ENCODE data around the gene ANAPC16.

Gene ANAPC16

DNA sequence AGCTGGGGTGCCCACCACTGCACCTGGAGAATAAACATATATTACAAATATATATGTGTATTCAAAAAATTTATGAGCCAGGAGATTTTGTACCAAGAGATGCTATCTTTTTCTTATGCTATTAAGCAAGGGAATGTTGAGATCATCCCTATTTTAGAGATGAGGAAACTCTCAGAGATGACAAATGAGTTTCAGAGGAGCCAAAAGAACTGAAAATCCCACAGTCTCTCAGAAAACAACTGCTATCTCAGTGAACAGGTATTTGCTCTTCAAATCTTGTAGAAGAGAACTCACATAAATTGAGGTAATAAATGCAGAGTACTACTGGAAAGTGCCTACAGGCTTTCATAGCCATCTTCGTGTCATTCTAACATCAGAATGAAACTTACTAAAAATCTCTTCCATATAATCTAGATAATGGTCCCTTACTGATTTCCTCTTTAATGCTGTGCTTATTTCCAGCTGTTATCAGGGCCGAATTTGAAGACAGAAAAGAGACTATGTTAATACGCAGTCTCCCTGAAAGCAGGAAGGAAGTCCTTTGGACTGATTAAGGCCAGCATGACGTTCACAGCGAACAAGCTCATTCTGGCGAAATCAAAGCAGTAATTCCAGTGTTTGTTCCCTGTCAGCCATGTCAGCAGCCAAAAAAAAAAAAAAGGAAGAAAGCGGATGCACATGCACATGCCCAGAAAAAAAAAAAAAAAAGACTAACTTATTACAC lies 29.4 kb upstream of the ANAPC16 start:
- no peak for DNase-seq (ENCODE audit: low read depth)
- TF ChIP-seq, protein P1, sequence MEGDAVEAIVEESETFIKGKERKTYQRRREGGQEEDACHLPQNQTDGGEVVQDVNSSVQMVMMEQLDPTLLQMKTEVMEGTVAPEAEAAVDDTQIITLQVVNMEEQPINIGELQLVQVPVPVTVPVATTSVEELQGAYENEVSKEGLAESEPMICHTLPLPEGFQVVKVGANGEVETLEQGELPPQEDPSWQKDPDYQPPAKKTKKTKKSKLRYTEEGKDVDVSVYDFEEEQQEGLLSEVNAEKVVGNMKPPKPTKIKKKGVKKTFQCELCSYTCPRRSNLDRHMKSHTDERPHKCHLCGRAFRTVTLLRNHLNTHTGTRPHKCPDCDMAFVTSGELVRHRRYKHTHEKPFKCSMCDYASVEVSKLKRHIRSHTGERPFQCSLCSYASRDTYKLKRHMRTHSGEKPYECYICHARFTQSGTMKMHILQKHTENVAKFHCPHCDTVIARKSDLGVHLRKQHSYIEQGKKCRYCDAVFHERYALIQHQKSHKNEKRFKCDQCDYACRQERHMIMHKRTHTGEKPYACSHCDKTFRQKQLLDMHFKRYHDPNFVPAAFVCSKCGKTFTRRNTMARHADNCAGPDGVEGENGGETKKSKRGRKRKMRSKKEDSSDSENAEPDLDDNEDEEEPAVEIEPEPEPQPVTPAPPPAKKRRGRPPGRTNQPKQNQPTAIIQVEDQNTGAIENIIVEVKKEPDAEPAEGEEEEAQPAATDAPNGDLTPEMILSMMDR (IDR thresholded peaks at IDR 0.05; ENCODE audit: insufficient read depth, low read depth, low read length, missing control alignments) = no peak
- no peak overlapping the region for H3K4me3 ChIP-seq (ENCODE audit: low read depth, low read length)

DNA sequence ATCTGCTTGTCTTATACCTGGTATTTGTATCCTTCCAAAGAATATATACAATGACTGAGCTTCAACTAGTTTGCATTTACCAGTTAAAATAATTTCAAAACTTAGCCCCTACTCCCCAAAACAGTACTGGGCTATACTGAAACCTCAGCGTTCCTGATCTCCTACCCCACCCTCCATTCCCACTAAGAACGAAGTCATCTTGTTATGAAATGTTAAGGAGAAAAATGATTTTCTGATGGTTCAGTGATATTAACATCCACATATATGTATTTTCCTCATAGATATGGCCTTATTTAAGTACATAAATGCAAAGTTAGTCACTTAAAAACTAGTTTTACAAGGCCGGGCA lies 28.9 kb upstream of the ANAPC16 start:
- no peak overlapping the region for H3K4me3 ChIP-seq (ENCODE audit: low read depth, low read length)

DNA sequence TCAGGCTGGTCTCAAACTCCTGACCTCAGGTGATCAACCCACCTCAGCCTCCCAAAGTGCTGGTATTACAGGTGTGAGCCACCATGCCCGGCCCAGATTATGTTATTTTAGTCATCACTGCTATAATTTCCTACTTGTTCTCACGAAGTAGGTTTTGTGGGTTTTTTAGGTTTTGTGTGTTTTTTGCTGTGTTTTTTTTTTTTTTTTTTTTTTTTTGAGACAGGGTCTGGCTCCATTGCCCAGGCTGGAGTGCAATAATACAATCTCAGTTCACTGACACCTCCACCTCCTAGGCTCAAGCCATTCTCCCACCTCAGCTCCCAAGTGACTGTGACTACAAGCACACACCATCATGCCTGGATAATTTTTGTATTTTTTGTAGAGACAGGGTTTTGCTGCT lies 20.9 kb upstream of the ANAPC16 start:
- TF ChIP-seq, protein P1 (IDR thresholded peaks at IDR 0.05; ENCODE audit: insufficient read depth, low read depth, low read length, missing control alignments) = no peak
- no peak for DNase-seq (ENCODE audit: low read depth)

More for the DNA sequence above, 28.9 kb upstream of the ANAPC16 start:
- DNase-seq (ENCODE audit: low read depth) = no peak
- TF ChIP-seq, protein P1 (IDR thresholded peaks at IDR 0.05; ENCODE audit: insufficient read depth, low read depth, low read length, missing control alignments) = no peak

DNA sequence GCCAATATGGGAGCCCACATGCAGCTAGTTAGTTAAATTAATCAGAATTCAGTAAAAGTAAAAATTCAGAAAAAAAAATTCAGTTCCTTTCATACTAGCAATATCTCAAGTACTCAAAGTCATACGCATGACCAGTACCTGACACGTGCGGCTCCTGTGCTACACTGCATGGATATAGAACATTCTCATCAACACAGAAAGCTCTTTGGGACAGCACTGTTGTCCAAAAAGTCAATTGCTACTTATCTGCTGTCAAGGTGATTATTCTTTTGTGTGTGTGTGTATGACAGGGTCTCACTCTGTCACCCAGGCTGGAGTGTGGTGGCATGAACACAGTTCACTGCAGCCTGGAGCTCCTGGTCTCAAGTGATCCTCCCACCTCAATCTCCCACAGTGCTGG lies 14.9 kb upstream of the ANAPC16 start:
- H3K4me3 ChIP-seq (ENCODE audit: low read depth, low read length) = no peak overlapping the region
- no peak for DNase-seq (ENCODE audit: low read depth)
- TF ChIP-seq, protein P1 (IDR thresholded peaks at IDR 0.05; ENCODE audit: insufficient read depth, low read depth, low read length, missing control alignments) = no peak

More for the DNA sequence above, 20.9 kb upstream of the ANAPC16 start:
- H3K4me3 ChIP-seq (ENCODE audit: low read depth, low read length) = no peak overlapping the region

DNA sequence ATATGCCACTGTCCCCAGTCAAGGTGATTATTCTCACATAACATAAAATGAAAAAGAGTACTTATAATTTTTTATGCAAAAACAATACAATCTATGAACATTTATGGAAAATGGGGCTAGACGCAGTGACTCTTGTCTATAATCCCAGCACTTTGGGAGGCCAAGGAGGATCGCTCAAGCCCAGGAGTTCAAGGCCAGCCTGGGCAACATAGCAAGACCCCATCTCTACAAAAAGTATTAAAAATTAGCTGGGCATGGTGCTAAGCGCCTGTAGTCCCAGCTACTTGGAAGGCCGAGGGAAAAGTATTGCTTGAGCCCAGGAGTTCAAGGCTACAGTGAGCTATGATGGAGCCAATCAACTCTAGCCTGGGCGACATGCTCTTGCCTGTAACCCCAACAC lies 14.5 kb upstream of the ANAPC16 start:
- no peak overlapping the region for H3K4me3 ChIP-seq (ENCODE audit: low read depth, low read length)
- no peak for DNase-seq (ENCODE audit: low read depth)
- TF ChIP-seq, protein P1 (IDR thresholded peaks at IDR 0.05; ENCODE audit: insufficient read depth, low read depth, low read length, missing control alignments) = no peak

DNA sequence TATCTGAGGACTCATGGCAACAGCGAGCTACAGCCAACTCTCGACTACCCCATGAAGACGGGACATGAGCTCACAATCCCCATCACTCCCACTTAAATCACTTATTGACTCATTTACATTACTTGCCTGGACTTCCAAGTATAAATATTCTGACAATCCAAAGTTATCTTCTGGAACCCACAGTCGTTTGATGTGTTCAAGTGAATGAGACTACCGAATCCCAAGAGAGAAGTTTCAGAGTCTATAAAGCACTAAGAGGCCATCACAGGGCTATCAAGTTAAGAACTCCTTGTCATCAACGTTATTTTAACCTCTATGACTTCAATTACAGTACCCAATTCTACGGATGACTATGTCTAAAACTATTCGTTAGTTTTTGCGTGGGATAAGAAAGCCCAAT lies 11.5 kb upstream of the ANAPC16 start:
- no peak for DNase-seq (ENCODE audit: low read depth)
- TF ChIP-seq, protein P1 (IDR thresholded peaks at IDR 0.05; ENCODE audit: insufficient read depth, low read depth, low read length, missing control alignments) = no peak
- no peak overlapping the region for H3K4me3 ChIP-seq (ENCODE audit: low read depth, low read length)

DNA sequence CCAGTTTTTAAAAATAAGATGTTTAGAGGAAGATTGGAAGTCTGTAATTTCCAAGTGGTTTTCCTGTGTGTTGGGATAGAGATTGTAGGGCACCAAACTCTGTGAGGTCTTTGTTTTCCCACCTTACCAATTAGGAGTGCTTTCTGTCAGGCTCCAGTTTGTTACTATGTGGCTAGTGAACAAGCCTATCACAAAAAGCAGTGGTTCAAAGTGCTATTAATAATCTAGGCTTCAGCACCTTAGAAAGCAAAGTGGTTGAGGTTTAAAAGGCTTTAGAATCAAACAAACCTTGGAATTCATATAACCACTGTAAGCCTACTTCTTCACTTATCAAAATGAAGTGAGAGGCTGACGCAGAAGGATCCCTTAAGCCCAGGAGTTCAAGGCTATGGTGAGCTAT lies 11.1 kb upstream of the ANAPC16 start:
- H3K4me3 ChIP-seq (ENCODE audit: low read depth, low read length) = no peak overlapping the region
- DNase-seq (ENCODE audit: low read depth) = no peak
- TF ChIP-seq, protein P1 (IDR thresholded peaks at IDR 0.05; ENCODE audit: insufficient read depth, low read depth, low read length, missing control alignments) = no peak

Measured in GM12865 (cell line).